ENCODE data around the gene HEMGN. TPM values are rescaled to one million over a fixed set of nuclear protein-coding genes. Genes with fewer than 3 reads are reported as not detected.

Gene HEMGN
- total and polyA plus RNA-seq, 10 of the 15 experiments (the other 5 are each of a cell fraction or from before 2014, with no cell fraction given): 0.03 to 0.28 (median 0.09) TPM; not detected in 4

GRCh38 chr9:97964901-97965300 is 26.9 kb upstream of the HEMGN start:
- Histone ChIP-seq H4K20me1 (ENCODE audit: control insufficient read depth, insufficient read depth) (no peaks in the 10 kb centered on the region), H2AFZ (ENCODE audit: control insufficient read depth, low read depth, low read length) (no peak overlapping the region), H3K4me1 (ENCODE audit: control insufficient read depth, insufficient read depth, low read length) (no peaks in the 10 kb centered on the region), H3K9ac (ENCODE audit: control insufficient read depth, insufficient read depth, low read length) (no peak overlapping the region), H3K27ac (ENCODE audit: control insufficient read depth, insufficient read depth) (no peak overlapping the region), H3K27me3 (replicated peaks in 1 of 2; ENCODE audit: control insufficient read depth in 2 of 2, insufficient read depth in 2 of 2, low read length in 1 of 2) (no peaks in the 10 kb centered on the region; a peak in 2 of 4 replicates), H3K9me3 (replicated peaks; ENCODE audit: control insufficient read depth, insufficient read depth, low read length) (no peaks in the 10 kb centered on the region), H3K79me2 (ENCODE audit: control insufficient read depth, insufficient read depth, low read length) (no peaks in the 10 kb centered on the region), H3K4me3 (no peak overlapping the region), H3K4me2 (ENCODE audit: control insufficient read depth, insufficient read depth) (no peak overlapping the region), H3K36me3 (ENCODE audit: control insufficient read depth in 2 of 2, insufficient read depth in 2 of 2, low read length in 1 of 2) (no peaks in the 10 kb centered on the region)
- ChIA-PET SMC1A (ENCODE audit: uncharacterized antibody, unreplicated experiment) (interaction anchor here (0.6 kb wide), 1 partner anchor 406 kb away, joined by 4 read pairs; no protein-coding TSS in a partner anchor), CTCF (no interaction called here), POLR2A (interaction anchor here (0.7 kb wide), 1 partner anchor 90 kb away, joined by 3 read pairs; no protein-coding TSS in a partner anchor), RAD21 (ENCODE audit: unreplicated experiment) (no interaction called here)
- TF ChIP-seq MTA2 (IDR thresholded peaks at IDR 0.05; ENCODE audit: low read depth) (no peak), ZBTB33 (IDR thresholded peaks at IDR 0.05) (no peak), HDGF (IDR thresholded peaks at IDR 0.05) (no peak), TCF12 (IDR thresholded peaks at IDR 0.05; ENCODE audit: low read depth, low read length) (no peak), ZBTB11 (CRISPR knock-in tag; IDR thresholded peaks at IDR 0.05) (no peak), ZNF24 (IDR thresholded peaks at IDR 0.05) (no peak)
- ATAC-seq (no peak), FAIRE-seq (no peak), DNase-seq (ENCODE audit: low read depth, low spot score) (no peak)
- BruUV-seq (replicated peaks): no TSS peak
- intact Hi-C loops (cut with micrococcal nuclease; ENCODE audit: unreplicated experiment): no loop called here
- in situ Hi-C loops (cut with MboI): no loop called here

Measured in GM12878 (cell line).